ENCODE measurements around the gene AZGP1.

The AZGP1 gene

DNA sequence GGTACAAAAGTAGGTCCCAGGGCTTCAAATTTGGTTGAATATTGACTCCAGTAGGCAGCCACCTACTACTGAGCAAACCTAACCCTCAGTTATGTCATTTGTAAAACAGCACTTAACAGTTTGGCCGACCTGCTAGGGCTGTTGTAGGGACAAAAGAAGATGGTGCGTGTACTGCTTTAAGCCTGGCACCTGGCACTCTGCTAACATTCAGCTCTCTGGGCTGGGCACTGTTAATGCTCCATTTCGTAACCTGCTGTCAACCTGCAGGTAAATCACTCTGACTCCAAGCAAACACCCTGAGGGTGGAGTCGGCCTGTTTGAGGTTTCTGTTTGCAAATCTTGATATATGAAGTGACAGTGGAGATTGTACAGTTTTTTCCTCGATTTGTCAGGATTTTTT, 46.8 kb upstream of the AZGP1 start:
- Histone ChIP-seq H3K36me3 (ENCODE audit: insufficient read depth, low read length) (peaks cover 67% of the 10 kb centered on the region), H3K27ac (ENCODE audit: low read depth, low read length, poor library complexity, severe bottlenecking) (no peak overlapping the region), H2AFZ (ENCODE audit: low read length) (no peak overlapping the region), H3K27me3 (ENCODE audit: insufficient read depth, low read length) (no peaks in the 10 kb centered on the region), H3K9me2 (ENCODE audit: low read depth, low read length) (no peaks in the 10 kb centered on the region), H3K79me2 (ENCODE audit: insufficient read depth, low read length) (peaks cover 30% of the 10 kb centered on the region), H3K4me2 (ENCODE audit: low read length) (no peak overlapping the region), H3K4me3 (ENCODE audit: low read depth, low read length, poor library complexity, severe bottlenecking) (no peak overlapping the region), H3K9me3 (ENCODE audit: low read length) (no peaks in the 10 kb centered on the region), H3K9ac (ENCODE audit: low read length) (no peak overlapping the region), H3F3A (ENCODE audit: insufficient read depth, low read length) (0 out of 2 replicates have a peak, but pooled peaks cover 3% of the 10 kb centered on the region), H3K4me1 (ENCODE audit: insufficient read depth, low read length, severe bottlenecking) (peaks cover 4% of the 10 kb centered on the region), H4K20me1 (ENCODE audit: insufficient read depth, low read length) (no peaks in the 10 kb centered on the region)
- TF ChIP-seq EZH2 (IDR thresholded peaks at IDR 0.05; ENCODE audit: borderline replicate concordance, low read length) = no peak
- TF ChIP-seq, protein P1, sequence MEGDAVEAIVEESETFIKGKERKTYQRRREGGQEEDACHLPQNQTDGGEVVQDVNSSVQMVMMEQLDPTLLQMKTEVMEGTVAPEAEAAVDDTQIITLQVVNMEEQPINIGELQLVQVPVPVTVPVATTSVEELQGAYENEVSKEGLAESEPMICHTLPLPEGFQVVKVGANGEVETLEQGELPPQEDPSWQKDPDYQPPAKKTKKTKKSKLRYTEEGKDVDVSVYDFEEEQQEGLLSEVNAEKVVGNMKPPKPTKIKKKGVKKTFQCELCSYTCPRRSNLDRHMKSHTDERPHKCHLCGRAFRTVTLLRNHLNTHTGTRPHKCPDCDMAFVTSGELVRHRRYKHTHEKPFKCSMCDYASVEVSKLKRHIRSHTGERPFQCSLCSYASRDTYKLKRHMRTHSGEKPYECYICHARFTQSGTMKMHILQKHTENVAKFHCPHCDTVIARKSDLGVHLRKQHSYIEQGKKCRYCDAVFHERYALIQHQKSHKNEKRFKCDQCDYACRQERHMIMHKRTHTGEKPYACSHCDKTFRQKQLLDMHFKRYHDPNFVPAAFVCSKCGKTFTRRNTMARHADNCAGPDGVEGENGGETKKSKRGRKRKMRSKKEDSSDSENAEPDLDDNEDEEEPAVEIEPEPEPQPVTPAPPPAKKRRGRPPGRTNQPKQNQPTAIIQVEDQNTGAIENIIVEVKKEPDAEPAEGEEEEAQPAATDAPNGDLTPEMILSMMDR (IDR thresholded peaks at IDR 0.05; ENCODE audit: low read length) = no peak

DNA sequence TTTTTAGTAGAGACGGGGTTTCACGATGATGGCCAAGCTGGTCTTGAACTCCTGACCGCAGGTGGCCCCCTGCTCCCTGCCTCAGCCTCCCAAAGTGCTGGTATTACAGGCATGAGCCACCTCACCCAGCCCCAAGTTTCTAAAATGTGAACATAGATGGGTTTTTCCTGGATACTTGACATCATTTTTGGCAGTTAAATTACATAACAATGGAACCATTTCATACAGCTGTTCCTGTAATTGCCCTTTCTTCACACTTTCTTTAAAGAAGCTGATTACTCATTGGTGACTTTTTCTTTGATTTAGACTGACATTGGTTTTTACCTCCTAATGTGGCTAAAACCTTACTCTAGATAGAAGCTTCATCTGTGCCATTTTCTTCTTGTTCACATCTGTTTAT, 45.5 kb upstream of the AZGP1 start:
- H3K4me3 ChIP-seq (ENCODE audit: low read depth, low read length, poor library complexity, severe bottlenecking) = no peak overlapping the region
- H3K9me3 ChIP-seq (ENCODE audit: low read length) = no peaks in the 10 kb centered on the region
- H3K36me3 ChIP-seq (ENCODE audit: insufficient read depth, low read length) = peaks cover 57% of the 10 kb centered on the region
- H4K20me1 ChIP-seq (ENCODE audit: insufficient read depth, low read length) = no peaks in the 10 kb centered on the region
- H3K79me2 ChIP-seq (ENCODE audit: insufficient read depth, low read length) = peaks cover 44% of the 10 kb centered on the region
- H3K4me1 ChIP-seq (ENCODE audit: insufficient read depth, low read length, severe bottlenecking) = peaks cover 13% of the 10 kb centered on the region
- no peaks in the 10 kb centered on the region for H3K27me3 ChIP-seq (ENCODE audit: insufficient read depth, low read length)
- no peak overlapping the region for H3K9ac ChIP-seq (ENCODE audit: low read length)
- H3K4me2 ChIP-seq (ENCODE audit: low read length) = no peak overlapping the region
- no peak overlapping the region for H3K27ac ChIP-seq (ENCODE audit: low read depth, low read length, poor library complexity, severe bottlenecking)
- no peaks in the 10 kb centered on the region for H3K9me2 ChIP-seq (ENCODE audit: low read depth, low read length)
- TF ChIP-seq, protein P1 (IDR thresholded peaks at IDR 0.05; ENCODE audit: low read length) = no peak
- TF ChIP-seq EZH2 (IDR thresholded peaks at IDR 0.05; ENCODE audit: borderline replicate concordance, low read length) = no peak
- H2AFZ ChIP-seq (ENCODE audit: low read length) = no peak overlapping the region
- H3F3A ChIP-seq (ENCODE audit: insufficient read depth, low read length) = 0 out of 2 replicates have a peak, but pooled peaks cover 3% of the 10 kb centered on the region

DNA sequence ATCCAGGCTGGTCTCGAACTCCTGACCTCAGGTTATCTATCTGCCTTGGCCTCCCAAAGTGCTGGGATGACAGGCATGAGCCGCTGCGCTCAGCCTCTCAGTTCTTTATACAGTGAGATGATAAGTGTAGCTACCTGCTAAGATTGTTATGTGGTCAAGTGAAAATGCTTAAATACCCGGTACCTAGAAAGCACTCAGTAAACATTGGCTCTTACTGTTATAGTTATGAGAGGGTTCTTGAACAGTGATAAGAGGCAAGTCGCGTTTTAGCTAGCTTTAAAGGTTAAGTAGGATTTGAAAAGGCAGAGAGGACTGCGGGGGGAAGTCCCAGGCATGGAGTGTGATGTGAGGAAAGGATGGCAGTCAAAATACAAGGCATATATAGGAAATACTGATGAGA, 44.1 kb upstream of the AZGP1 start:
- peaks cover 51% of the 10 kb centered on the region for H3K79me2 ChIP-seq (ENCODE audit: insufficient read depth, low read length)
- H3K4me2 ChIP-seq (ENCODE audit: low read length) = no peak overlapping the region
- no peaks in the 10 kb centered on the region for H3K9me3 ChIP-seq (ENCODE audit: low read length)
- H3K27me3 ChIP-seq (ENCODE audit: insufficient read depth, low read length) = no peaks in the 10 kb centered on the region
- no peak overlapping the region for H3K9ac ChIP-seq (ENCODE audit: low read length)
- no peak overlapping the region for H2AFZ ChIP-seq (ENCODE audit: low read length)
- no peak overlapping the region for H3K27ac ChIP-seq (ENCODE audit: low read depth, low read length, poor library complexity, severe bottlenecking)
- H3K36me3 ChIP-seq (ENCODE audit: insufficient read depth, low read length) = peaks cover 43% of the 10 kb centered on the region
- no peaks in the 10 kb centered on the region for H4K20me1 ChIP-seq (ENCODE audit: insufficient read depth, low read length)
- TF ChIP-seq EZH2 (IDR thresholded peaks at IDR 0.05; ENCODE audit: borderline replicate concordance, low read length) = no peak
- TF ChIP-seq, protein P1 (IDR thresholded peaks at IDR 0.05; ENCODE audit: low read length) = no peak
- no peak overlapping the region for H3K4me3 ChIP-seq (ENCODE audit: low read depth, low read length, poor library complexity, severe bottlenecking)
- peaks cover 21% of the 10 kb centered on the region for H3K4me1 ChIP-seq (ENCODE audit: insufficient read depth, low read length, severe bottlenecking)
- 0 out of 2 replicates have a peak, but pooled peaks cover under 1% of the 10 kb centered on the region for H3F3A ChIP-seq (ENCODE audit: insufficient read depth, low read length)
- H3K9me2 ChIP-seq (ENCODE audit: low read depth, low read length) = no peaks in the 10 kb centered on the region
